WTC11 (cell line): ENCODE results near the gene UROC1.

Experiments
- ETV6 ChIP-seq: sonication (generic); formaldehyde crosslinking; IDR thresholded peaks from 2 replicates; pipeline ENCODE4 v1.8.1; 2022; ENCODE audit warnings: mild to moderate bottlenecking, missing genetic modification reagents
- TF ChIP-seq, protein P1 (sequence below): fragments of 200-600 bp; IDR thresholded peaks from 2 replicates; pipeline ENCODE4 v1.8.0; 2022; ENCODE audit warnings: antibody characterized with exemption
- TF ChIP-seq, protein P2 (sequence below): sonication (generic); formaldehyde crosslinking; IDR thresholded peaks from 2 replicates; pipeline ENCODE4 v1.8.1; 2023; ENCODE audit warnings: mild to moderate bottlenecking, missing genetic modification reagents, moderate library complexity
- TF ChIP-seq, protein P3 (sequence below): sonication (generic); formaldehyde crosslinking; IDR thresholded peaks from 2 replicates; pipeline ENCODE4 v1.8.1; 2023; ENCODE audit warnings: mild to moderate bottlenecking, missing genetic modification reagents, borderline replicate concordance
- TF ChIP-seq, protein P4 (sequence below): sonication (generic); formaldehyde crosslinking; IDR thresholded peaks from 2 replicates; pipeline ENCODE4 v1.8.0; 2022; ENCODE audit warnings: mild to moderate bottlenecking, missing genetic modification reagents

DNA sequence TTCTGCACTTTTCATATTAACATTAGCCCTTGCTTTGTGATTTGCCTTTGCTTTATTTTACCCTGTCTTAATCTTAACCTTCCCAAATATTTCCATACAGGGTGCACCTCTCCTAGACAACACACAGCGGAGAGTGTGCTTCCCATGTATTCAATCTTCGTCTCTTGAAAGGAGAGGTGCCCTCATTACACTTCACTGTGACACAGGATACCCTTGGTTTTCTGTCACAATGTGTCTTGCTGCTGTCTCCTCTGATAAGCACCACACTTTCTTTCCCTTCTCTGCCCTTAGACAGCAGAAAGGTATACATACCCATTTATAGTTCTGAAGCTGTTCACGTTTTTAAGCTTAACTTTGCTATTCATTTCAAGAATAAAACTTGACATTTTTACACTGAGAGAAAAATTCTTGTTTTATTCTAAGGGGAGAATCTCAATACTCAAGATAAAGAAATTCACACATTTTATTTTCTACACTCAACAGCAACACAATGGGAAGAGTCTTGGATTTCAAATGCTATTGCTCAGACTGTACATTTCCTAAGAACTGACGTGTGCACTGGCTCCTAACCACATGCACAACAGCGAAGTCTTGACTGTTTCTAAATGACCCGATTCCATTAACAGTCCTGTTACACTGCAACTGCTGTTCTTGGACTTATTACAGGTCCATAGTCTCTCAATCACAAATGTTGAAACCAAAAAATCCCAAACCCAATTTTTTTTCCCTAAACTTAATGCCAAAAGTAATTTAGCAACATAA, 63.0 kb downstream of the UROC1 start:
- TF ChIP-seq, protein P1, sequence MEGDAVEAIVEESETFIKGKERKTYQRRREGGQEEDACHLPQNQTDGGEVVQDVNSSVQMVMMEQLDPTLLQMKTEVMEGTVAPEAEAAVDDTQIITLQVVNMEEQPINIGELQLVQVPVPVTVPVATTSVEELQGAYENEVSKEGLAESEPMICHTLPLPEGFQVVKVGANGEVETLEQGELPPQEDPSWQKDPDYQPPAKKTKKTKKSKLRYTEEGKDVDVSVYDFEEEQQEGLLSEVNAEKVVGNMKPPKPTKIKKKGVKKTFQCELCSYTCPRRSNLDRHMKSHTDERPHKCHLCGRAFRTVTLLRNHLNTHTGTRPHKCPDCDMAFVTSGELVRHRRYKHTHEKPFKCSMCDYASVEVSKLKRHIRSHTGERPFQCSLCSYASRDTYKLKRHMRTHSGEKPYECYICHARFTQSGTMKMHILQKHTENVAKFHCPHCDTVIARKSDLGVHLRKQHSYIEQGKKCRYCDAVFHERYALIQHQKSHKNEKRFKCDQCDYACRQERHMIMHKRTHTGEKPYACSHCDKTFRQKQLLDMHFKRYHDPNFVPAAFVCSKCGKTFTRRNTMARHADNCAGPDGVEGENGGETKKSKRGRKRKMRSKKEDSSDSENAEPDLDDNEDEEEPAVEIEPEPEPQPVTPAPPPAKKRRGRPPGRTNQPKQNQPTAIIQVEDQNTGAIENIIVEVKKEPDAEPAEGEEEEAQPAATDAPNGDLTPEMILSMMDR, result no peak
- TF ChIP-seq, protein P2, sequence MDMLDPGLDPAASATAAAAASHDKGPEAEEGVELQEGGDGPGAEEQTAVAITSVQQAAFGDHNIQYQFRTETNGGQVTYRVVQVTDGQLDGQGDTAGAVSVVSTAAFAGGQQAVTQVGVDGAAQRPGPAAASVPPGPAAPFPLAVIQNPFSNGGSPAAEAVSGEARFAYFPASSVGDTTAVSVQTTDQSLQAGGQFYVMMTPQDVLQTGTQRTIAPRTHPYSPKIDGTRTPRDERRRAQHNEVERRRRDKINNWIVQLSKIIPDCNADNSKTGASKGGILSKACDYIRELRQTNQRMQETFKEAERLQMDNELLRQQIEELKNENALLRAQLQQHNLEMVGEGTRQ (CRISPR knock-in tag), result no peak
- TF ChIP-seq, protein P3, sequence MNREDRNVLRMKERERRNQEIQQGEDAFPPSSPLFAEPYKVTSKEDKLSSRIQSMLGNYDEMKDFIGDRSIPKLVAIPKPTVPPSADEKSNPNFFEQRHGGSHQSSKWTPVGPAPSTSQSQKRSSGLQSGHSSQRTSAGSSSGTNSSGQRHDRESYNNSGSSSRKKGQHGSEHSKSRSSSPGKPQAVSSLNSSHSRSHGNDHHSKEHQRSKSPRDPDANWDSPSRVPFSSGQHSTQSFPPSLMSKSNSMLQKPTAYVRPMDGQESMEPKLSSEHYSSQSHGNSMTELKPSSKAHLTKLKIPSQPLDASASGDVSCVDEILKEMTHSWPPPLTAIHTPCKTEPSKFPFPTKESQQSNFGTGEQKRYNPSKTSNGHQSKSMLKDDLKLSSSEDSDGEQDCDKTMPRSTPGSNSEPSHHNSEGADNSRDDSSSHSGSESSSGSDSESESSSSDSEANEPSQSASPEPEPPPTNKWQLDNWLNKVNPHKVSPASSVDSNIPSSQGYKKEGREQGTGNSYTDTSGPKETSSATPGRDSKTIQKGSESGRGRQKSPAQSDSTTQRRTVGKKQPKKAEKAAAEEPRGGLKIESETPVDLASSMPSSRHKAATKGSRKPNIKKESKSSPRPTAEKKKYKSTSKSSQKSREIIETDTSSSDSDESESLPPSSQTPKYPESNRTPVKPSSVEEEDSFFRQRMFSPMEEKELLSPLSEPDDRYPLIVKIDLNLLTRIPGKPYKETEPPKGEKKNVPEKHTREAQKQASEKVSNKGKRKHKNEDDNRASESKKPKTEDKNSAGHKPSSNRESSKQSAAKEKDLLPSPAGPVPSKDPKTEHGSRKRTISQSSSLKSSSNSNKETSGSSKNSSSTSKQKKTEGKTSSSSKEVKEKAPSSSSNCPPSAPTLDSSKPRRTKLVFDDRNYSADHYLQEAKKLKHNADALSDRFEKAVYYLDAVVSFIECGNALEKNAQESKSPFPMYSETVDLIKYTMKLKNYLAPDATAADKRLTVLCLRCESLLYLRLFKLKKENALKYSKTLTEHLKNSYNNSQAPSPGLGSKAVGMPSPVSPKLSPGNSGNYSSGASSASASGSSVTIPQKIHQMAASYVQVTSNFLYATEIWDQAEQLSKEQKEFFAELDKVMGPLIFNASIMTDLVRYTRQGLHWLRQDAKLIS (CRISPR knock-in tag), result no peak
- TF ChIP-seq, protein P4, sequence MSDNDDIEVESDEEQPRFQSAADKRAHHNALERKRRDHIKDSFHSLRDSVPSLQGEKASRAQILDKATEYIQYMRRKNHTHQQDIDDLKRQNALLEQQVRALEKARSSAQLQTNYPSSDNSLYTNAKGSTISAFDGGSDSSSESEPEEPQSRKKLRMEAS, result no peak
- TF ChIP-seq ETV6, result no peak
